ENCODE results near the gene EZR.

- TF ChIP-seq CTCF (IDR thresholded peaks at IDR 0.05; ENCODE audit: low read depth, low read length): no peak
- TF ChIP-seq EZH2phosphoT487 (IDR thresholded peaks at IDR 0.05; ENCODE audit: low read depth): no peak
Observed at GRCh38 chr6:158830736-158831135, 11.6 kb upstream of the EZR start.

Data from OCI-LY3 (cell line).